Measurements from ENCODE around the gene OXCT1. TPM values are rescaled to one million over a fixed set of nuclear protein-coding genes. Genes with fewer than 3 reads are reported as not detected.
A peak's percentile ranks its signal among the peaks of the same experiment; 100 is the strongest.
"Not testable (repeated sequence)": the region's sequence is repeated elsewhere in the genome, so short reads cannot be mapped to it uniquely, and the experiment has no call there.

The OXCT1 gene
- total and polyA plus RNA-seq, 4 experiments from 2014 or later: 30.1 to 37.5 (median 33.1) TPM

GRCh38 chr5:41716382-41716781 lies 153.8 kb downstream of the OXCT1 start:
- Histone ChIP-seq H3K27ac (ENCODE audit: low read depth, low read length) (no peak overlapping the region), H3K9me3 (ENCODE audit: control insufficient read depth in 1 of 2, low read length in 2 of 2) (no peaks in the 10 kb centered on the region), H3K4me1 (ENCODE audit: insufficient read depth, low read length) (no peaks in the 10 kb centered on the region), H3K36me3 (ENCODE audit: insufficient read depth, low read length) (no peaks in the 10 kb centered on the region), H3K27me3 (ENCODE audit: insufficient read depth, low read length) (no peaks in the 10 kb centered on the region), H3K4me3 (ENCODE audit: low read length in 2 of 2) (no peak overlapping the region)
- DNase-seq: no peak
- Mint-ChIP-seq H3K36me3 (no peaks in the 10 kb centered on the region), H3K27ac (no peak overlapping the region), H3K4me3 (no peak overlapping the region), H3K27me3 (peaks cover under 1 to 3% of the 10 kb centered on the region in 2 donors), H3K4me1 (no peaks in the 10 kb centered on the region), H3K9me3 (peaks cover 6 to 40% (median 28%) of the 10 kb centered on the region in 8 donors)
- POLR2A ChIA-PET (ENCODE audit: partially characterized antibody): no interaction called here
- intact Hi-C loops (cut with micrococcal nuclease): no loop called here
- CTCF ChIA-PET (ENCODE audit: partially characterized antibody): no interaction called here

- H3K27me3 Mint-ChIP-seq; H3K27me3 ChIP-seq (ENCODE audit: insufficient read depth, low read length); CTCF ChIA-PET (ENCODE audit: partially characterized antibody); H3K4me1 Mint-ChIP-seq; intact Hi-C loops (cut with micrococcal nuclease); H3K4me3 Mint-ChIP-seq; H3K36me3 Mint-ChIP-seq; H3K4me3 ChIP-seq (ENCODE audit: low read length in 2 of 2); H3K27ac ChIP-seq (ENCODE audit: low read depth, low read length); H3K4me1 ChIP-seq (ENCODE audit: insufficient read depth, low read length); POLR2A ChIA-PET (ENCODE audit: partially characterized antibody); DNase-seq; H3K36me3 ChIP-seq (ENCODE audit: insufficient read depth, low read length); H3K27ac Mint-ChIP-seq; H3K9me3 ChIP-seq (ENCODE audit: control insufficient read depth in 1 of 2, low read length in 2 of 2): not testable (repeated sequence)
- peaks cover 8 to 52% (median 28%) of the 10 kb centered on the region in 8 donors for H3K9me3 Mint-ChIP-seq
Measured at GRCh38 chr5:41714446-41714845, 155.8 kb downstream of the OXCT1 start.

GRCh38 chr5:41708604-41708940 lies 161.7 kb downstream of the OXCT1 start:
- H3K4me3 ChIP-seq (ENCODE audit: low read length in 2 of 2): no peak overlapping the region
- DNase-seq: no peak
- no peaks in the 10 kb centered on the region for H3K27me3 ChIP-seq (ENCODE audit: insufficient read depth, low read length)
- H3K36me3 ChIP-seq (ENCODE audit: insufficient read depth, low read length): no peaks in the 10 kb centered on the region
- H3K4me1 ChIP-seq (ENCODE audit: insufficient read depth, low read length): no peaks in the 10 kb centered on the region
- no peaks in the 10 kb centered on the region for H3K4me1 Mint-ChIP-seq
- no peak overlapping the region for H3K27ac ChIP-seq (ENCODE audit: low read depth, low read length)
- peaks cover 0 to 3% of the 10 kb centered on the region in 2 donors for H3K27me3 Mint-ChIP-seq
- no peaks in the 10 kb centered on the region for H3K9me3 ChIP-seq (ENCODE audit: control insufficient read depth in 1 of 2, low read length in 2 of 2)
- intact Hi-C loops (cut with micrococcal nuclease): no loop called here
- H3K36me3 Mint-ChIP-seq: no peaks in the 10 kb centered on the region
- no peak overlapping the region for H3K27ac Mint-ChIP-seq
- no peak overlapping the region for H3K4me3 Mint-ChIP-seq
- POLR2A ChIA-PET (ENCODE audit: partially characterized antibody): no interaction called here
- CTCF ChIA-PET (ENCODE audit: partially characterized antibody): no interaction called here
- peaks cover 0 to 50% (median 25%) of the 10 kb centered on the region in 8 donors for H3K9me3 Mint-ChIP-seq

- Mint-ChIP-seq H3K27me3 (peaks cover 0 to 3% of the 10 kb centered on the region in 2 donors), H3K36me3 (no peaks in the 10 kb centered on the region), H3K4me1 (no peaks in the 10 kb centered on the region), H3K9me3 (peaks cover 0 to 47% (median 23%) of the 10 kb centered on the region in 8 donors), H3K4me3 (no peak overlapping the region), H3K27ac (no peak overlapping the region)
- Histone ChIP-seq H3K36me3 (ENCODE audit: insufficient read depth, low read length) (no peaks in the 10 kb centered on the region), H3K9me3 (ENCODE audit: control insufficient read depth in 1 of 2, low read length in 2 of 2) (no peaks in the 10 kb centered on the region), H3K4me1 (ENCODE audit: insufficient read depth, low read length) (no peaks in the 10 kb centered on the region), H3K27ac (ENCODE audit: low read depth, low read length) (no peak overlapping the region), H3K4me3 (ENCODE audit: low read length in 2 of 2) (no peak overlapping the region), H3K27me3 (ENCODE audit: insufficient read depth, low read length) (no peaks in the 10 kb centered on the region)
- no peak for DNase-seq
- intact Hi-C loops (cut with micrococcal nuclease): no loop called here
- ChIA-PET POLR2A (ENCODE audit: partially characterized antibody) (no interaction called here), CTCF (ENCODE audit: partially characterized antibody) (no interaction called here)
Measured at GRCh38 chr5:41707853-41708603, 162.2 kb downstream of the OXCT1 start.

- Mint-ChIP-seq H3K27me3 (peaks cover 7 to 13% of the 10 kb centered on the region in 2 donors), H3K4me1 (no peaks in the 10 kb centered on the region), H3K4me3 (no peak overlapping the region), H3K27ac (peak overlapping the region in 1 of 7 donors; percentile 14), H3K9me3 (peaks cover 0 to 13% (median 5%) of the 10 kb centered on the region in 8 donors), H3K36me3 (no peaks in the 10 kb centered on the region)
- H3K4me1 ChIP-seq (ENCODE audit: insufficient read depth, low read length): no peaks in the 10 kb centered on the region
- no peaks in the 10 kb centered on the region for H3K27me3 ChIP-seq (ENCODE audit: insufficient read depth, low read length)
- H3K36me3 ChIP-seq (ENCODE audit: insufficient read depth, low read length): no peaks in the 10 kb centered on the region
- ChIA-PET CTCF (ENCODE audit: partially characterized antibody) (no interaction called here), POLR2A (ENCODE audit: partially characterized antibody) (no interaction called here)
- intact Hi-C loops (cut with micrococcal nuclease): no loop called here
- DNase-seq: no peak
- H3K27ac ChIP-seq (ENCODE audit: low read depth, low read length): no peak overlapping the region
- no peaks in the 10 kb centered on the region for H3K9me3 ChIP-seq (ENCODE audit: control insufficient read depth in 1 of 2, low read length in 2 of 2)
- no peak overlapping the region for H3K4me3 ChIP-seq (ENCODE audit: low read length in 2 of 2)
Measured at GRCh38 chr5:41695920-41696582, 174.2 kb downstream of the OXCT1 start.

- intact Hi-C loops (cut with micrococcal nuclease): no loop called here
- Histone ChIP-seq H3K27me3 (ENCODE audit: insufficient read depth, low read length) (no peaks in the 10 kb centered on the region), H3K4me1 (ENCODE audit: insufficient read depth, low read length) (no peaks in the 10 kb centered on the region), H3K36me3 (ENCODE audit: insufficient read depth, low read length) (no peaks in the 10 kb centered on the region), H3K4me3 (ENCODE audit: low read length in 2 of 2) (no peak overlapping the region), H3K9me3 (ENCODE audit: control insufficient read depth in 1 of 2, low read length in 2 of 2) (no peaks in the 10 kb centered on the region), H3K27ac (ENCODE audit: low read depth, low read length) (no peak overlapping the region)
- ChIA-PET POLR2A (ENCODE audit: partially characterized antibody) (no interaction called here), CTCF (ENCODE audit: partially characterized antibody) (no interaction called here)
- Mint-ChIP-seq H3K36me3 (no peaks in the 10 kb centered on the region), H3K9me3 (no peaks in the 10 kb centered on the region), H3K27ac (no peak overlapping the region), H3K4me1 (no peaks in the 10 kb centered on the region), H3K4me3 (no peak overlapping the region), H3K27me3 (peaks cover 4 to 15% of the 10 kb centered on the region in 2 donors)
- DNase-seq: no peak
Measured at GRCh38 chr5:41686767-41687166, 183.5 kb downstream of the OXCT1 start.

- H3K9me3 Mint-ChIP-seq: no peaks in the 10 kb centered on the region
- Histone ChIP-seq H3K4me3 (ENCODE audit: low read length in 2 of 2) (no peak overlapping the region), H3K4me1 (ENCODE audit: insufficient read depth, low read length) (no peaks in the 10 kb centered on the region), H3K27ac (ENCODE audit: low read depth, low read length) (no peak overlapping the region), H3K9me3 (ENCODE audit: control insufficient read depth in 1 of 2, low read length in 2 of 2) (no peaks in the 10 kb centered on the region), H3K27me3 (ENCODE audit: insufficient read depth, low read length) (no peaks in the 10 kb centered on the region), H3K36me3 (ENCODE audit: insufficient read depth, low read length) (no peaks in the 10 kb centered on the region)
- no peak overlapping the region for H3K4me3 Mint-ChIP-seq
- no peak for DNase-seq
- no peaks in the 10 kb centered on the region for H3K4me1 Mint-ChIP-seq
- no peak overlapping the region for H3K27ac Mint-ChIP-seq
- H3K36me3 Mint-ChIP-seq: no peaks in the 10 kb centered on the region
- intact Hi-C loops (cut with micrococcal nuclease): no loop called here
- ChIA-PET POLR2A (ENCODE audit: partially characterized antibody) (no interaction called here), CTCF (ENCODE audit: partially characterized antibody) (no interaction called here)
- peaks cover 4 to 15% of the 10 kb centered on the region in 2 donors for H3K27me3 Mint-ChIP-seq
Measured at GRCh38 chr5:41686191-41686590, 184.0 kb downstream of the OXCT1 start.

All from CD4-positive, alpha-beta memory T cell (primary cell).